Naive thymus-derived CD4-positive, alpha-beta T cell (primary cell): ENCODE results near the gene NDFIP2. TPM values are rescaled to one million over a fixed set of nuclear protein-coding genes. Genes with fewer than 3 reads are reported as not detected.

ENCODE experiments used
- ATAC-seq: fragments of 150-1000 bp; cut with Tn5 transposase; 2 replicates; pipeline ENCODE4 v1.10.0; 2021; ENCODE audit warnings: mild to moderate bottlenecking, moderate library complexity
- CTCF ChIA-PET: fragments of 350-600 bp; sonication (Branson Sonifier 250); formaldehyde crosslinking; loops from one replicate; lab custom pipeline; 2021; ENCODE audit warnings: antibody characterized with exemption; lab: Charles Lee
- POLR2A ChIA-PET: fragments of 350-600 bp; sonication (Branson Sonifier 250); formaldehyde crosslinking; loops from one replicate; lab custom pipeline; 2021; ENCODE audit warnings: antibody characterized with exemption, inconsistent platforms; lab: Charles Lee
- DNase-seq, 9 donors: peaks; one replicate each; pipeline versions ENCODE4 v3.0.0 to v3.0.0-alpha.2; 2020 to 2022; ENCODE audit warnings: mixed read lengths in 1 of 9
- H3K27ac ChIP-seq: one replicate; pipeline ENCODE4 v1.7.0; 2013; ENCODE audit warnings: mild to moderate bottlenecking, low read depth, low read length, moderate library complexity
- H3K27me3 ChIP-seq, 2 donors: one replicate each; pipeline ENCODE4 v1.7.0; 2013; ENCODE audit warnings: low read length in 2 of 2, mild to moderate bottlenecking in 2 of 2, moderate library complexity in 2 of 2; ENCODE audit not compliant: control insufficient read depth in 2 of 2, insufficient read depth in 2 of 2
- H3K36me3 ChIP-seq, 3 experiments: 1 replicate in 2 of 3; 2 replicates in 1 of 3; pipeline ENCODE4 v1.7.0; 2013; ENCODE audit warnings: low read length in 3 of 3, mild to moderate bottlenecking in 3 of 3, moderate library complexity in 1 of 3; ENCODE audit not compliant: insufficient read depth in 3 of 3, control insufficient read depth in 2 of 3
- H3K4me1 ChIP-seq, 2 donors: one replicate each; pipeline ENCODE4 v1.7.0; 2013; ENCODE audit warnings: low read length in 2 of 2, mild to moderate bottlenecking in 2 of 2, moderate library complexity in 1 of 2; ENCODE audit not compliant: control insufficient read depth in 2 of 2, insufficient read depth in 2 of 2
- H3K4me3 ChIP-seq: 2 replicates; pipeline ENCODE4 v1.7.0; 2013; ENCODE audit warnings: mild to moderate bottlenecking, low read length
- H3K9me3 ChIP-seq, 3 experiments: 1 replicate in 2 of 3; 2 replicates in 1 of 3; pipeline ENCODE4 v1.7.0; 2013; ENCODE audit warnings: low read length in 3 of 3; ENCODE audit not compliant: control insufficient read depth in 2 of 3
- H3K27ac Mint-ChIP-seq, 9 donors: one replicate each; pipeline ENCODE4 v1.8.0; 2020 to 2022; ENCODE audit warnings: mixed read lengths in 9 of 9, mild to moderate bottlenecking in 8 of 9, moderate library complexity in 5 of 9, inconsistent platforms in 2 of 9
- H3K27me3 Mint-ChIP-seq, 5 donors: one replicate each; pipeline ENCODE4 v1.8.0; 2021 to 2022; ENCODE audit warnings: mixed read lengths in 5 of 5, mild to moderate bottlenecking in 1 of 5
- H3K36me3 Mint-ChIP-seq, 5 donors: one replicate each; pipeline ENCODE4 v1.8.0; 2020 to 2022; ENCODE audit warnings: mixed read lengths in 5 of 5, mild to moderate bottlenecking in 3 of 5, inconsistent platforms in 1 of 5
- H3K4me1 Mint-ChIP-seq, 7 donors: one replicate each; pipeline ENCODE4 v1.8.0; 2020 to 2022; ENCODE audit warnings: mixed read lengths in 7 of 7, mild to moderate bottlenecking in 3 of 7, inconsistent platforms in 1 of 7
- H3K4me3 Mint-ChIP-seq, 10 donors: one replicate each; pipeline ENCODE4 v1.8.0; 2020 to 2022; ENCODE audit warnings: mild to moderate bottlenecking in 10 of 10, mixed read lengths in 10 of 10, moderate library complexity in 6 of 10, inconsistent platforms in 2 of 10
- H3K9me3 Mint-ChIP-seq, 11 donors: one replicate each; pipeline ENCODE4 v1.8.0; 2020 to 2022; ENCODE audit warnings: mixed read lengths in 11 of 11, mild to moderate bottlenecking in 4 of 11, inconsistent platforms in 1 of 11, moderate library complexity in 1 of 11
- intact Hi-C, 2 donors: fragments of 100-400 bp; cut with micrococcal nuclease; formaldehyde crosslinking; loops; one replicate each; pipeline ENCODE4 v1.15.1; 2023
- polyA plus RNA-seq, 2 donors: library from polyadenylated mRNA; unstranded; fragments of 300-500 nt; fragmentation: Illumina TruSeq; gene quantifications; one replicate each; pipeline ENCODE4 v1.2.3, GENCODE V29; 2021
- total RNA-seq, 6 experiments: library from RNA in 5 of 6; stranded (reverse) in 5 of 6; gene quantifications; 1 replicate in 5 of 6; 2 replicates in 1 of 6; pipeline ENCODE4 v1.2.3 and lab custom pipeline; 2021 to 2026

NDFIP2 gene
- total and polyA plus RNA-seq, 7 experiments from 2014 or later: 2.6 to 123 (median 5.3) TPM

GRCh38 chr13:79602936-79603335 is 122.0 kb downstream of the NDFIP2 start:
- ATAC-seq: no peak

GRCh38 chr13:79604752-79605151 is 123.8 kb downstream of the NDFIP2 start:
- H3K4me3 Mint-ChIP-seq: no peak overlapping the region
- Histone ChIP-seq H3K27ac (no peak overlapping the region), H3K36me3 (no peaks in the 10 kb centered on the region), H3K4me3 (no peak overlapping the region), H3K9me3 (no peaks in the 10 kb centered on the region), H3K4me1 (no peaks in the 10 kb centered on the region), H3K27me3 (no peaks in the 10 kb centered on the region)
- peaks cover 0 to 2% (median 0%) of the 10 kb centered on the region in 7 donors for H3K4me1 Mint-ChIP-seq
- no peak overlapping the region for H3K27ac Mint-ChIP-seq
- intact Hi-C loops: no loop called here
- H3K36me3 Mint-ChIP-seq: no peaks in the 10 kb centered on the region
- CTCF ChIA-PET: no interaction called here
- POLR2A ChIA-PET: no interaction called here
- ATAC-seq: no peak
- no peak for DNase-seq
- peaks cover 0 to 5% (median 2%) of the 10 kb centered on the region in 11 donors for H3K9me3 Mint-ChIP-seq
- peaks cover 0 to 12% (median 5%) of the 10 kb centered on the region in 5 donors for H3K27me3 Mint-ChIP-seq

More at GRCh38 chr13:79602936-79603335, 122.0 kb downstream of the NDFIP2 start:
- H3K4me3 ChIP-seq: no peak overlapping the region
- Mint-ChIP-seq H3K4me1 (peaks cover 0 to 2% (median 0%) of the 10 kb centered on the region in 7 donors), H3K36me3 (no peaks in the 10 kb centered on the region), H3K27ac (no peak overlapping the region), H3K27me3 (peaks cover 0 to 13% (median 4%) of the 10 kb centered on the region in 5 donors), H3K9me3 (peaks cover 0 to 5% (median 1%) of the 10 kb centered on the region in 11 donors), H3K4me3 (no peak overlapping the region)
- POLR2A ChIA-PET: no interaction called here
- intact Hi-C loops: no loop called here
- no peak for DNase-seq
- H3K27ac ChIP-seq: no peak overlapping the region
- H3K27me3 ChIP-seq: no peaks in the 10 kb centered on the region
- H3K4me1 ChIP-seq: no peaks in the 10 kb centered on the region
- no peaks in the 10 kb centered on the region for H3K9me3 ChIP-seq
- no peaks in the 10 kb centered on the region for H3K36me3 ChIP-seq
- CTCF ChIA-PET: no interaction called here

Other genes with a start within 250 kb of the NDFIP2 start
- gene RBM26, start 74.9 kb upstream of the NDFIP2 start, total RNA-seq: 100 to 1,000 TPM in 2 of 5 experiments, 10 to 100 TPM in 3; 75.4 to 136 (median 85.2) TPM
- 10 to 100 TPM; 15.7 to 18.8 TPM for gene RBM26, start 74.9 kb upstream of the NDFIP2 start, polyA plus RNA-seq